Activated naive CD4-positive, alpha-beta T cell treated with anti-CD3 and anti-CD28 coated beads for 36 hours (primary cell): ENCODE results near the gene HUWE1. TPM values are rescaled to one million over a fixed set of nuclear protein-coding genes. Genes with fewer than 3 reads are reported as not detected.
A peak's percentile ranks its signal among the peaks of the same experiment; 100 is the strongest.

ENCODE experiments used
- CTCF ChIA-PET: fragments of 350-600 bp; sonication (Branson Sonifier 250); formaldehyde crosslinking; loops from one replicate; lab custom pipeline; 2021; ENCODE audit warnings: antibody characterized with exemption; lab: Charles Lee
- DNase-seq: peaks from one replicate; pipeline ENCODE4 v3.0.0-alpha.2; 2020
- H3K27ac Mint-ChIP-seq: one replicate; pipeline ENCODE4 v1.8.0; 2021; ENCODE audit warnings: mild to moderate bottlenecking, mixed read lengths
- H3K27me3 Mint-ChIP-seq: one replicate; pipeline ENCODE4 v1.8.0; 2021; ENCODE audit warnings: low read depth, mixed read lengths
- H3K36me3 Mint-ChIP-seq: one replicate; pipeline ENCODE4 v1.8.0; 2021; ENCODE audit warnings: low read depth, mixed read lengths
- H3K4me1 Mint-ChIP-seq: one replicate; pipeline ENCODE4 v1.8.0; 2021; ENCODE audit warnings: low read depth, mixed read lengths
- H3K4me3 Mint-ChIP-seq: one replicate; pipeline ENCODE4 v1.8.0; 2021; ENCODE audit warnings: mild to moderate bottlenecking, moderate library complexity, mixed read lengths
- H3K9me3 Mint-ChIP-seq: one replicate; pipeline ENCODE4 v1.8.0; 2021; ENCODE audit warnings: mixed read lengths
- intact Hi-C: fragments of 100-400 bp; cut with micrococcal nuclease; formaldehyde crosslinking; loops from one replicate; pipeline ENCODE4 v1.15.1; 2023
- microRNA-seq: library from miRNA; unstranded; fragments of <30 nt; microRNA quantifications from one replicate; pipeline ENCODE4 v1.2.0, GENCODE V29; 2022; ENCODE audit warnings: borderline microRNAs expressed, borderline replicate concordance
- total RNA-seq, 2 experiments: library from RNA; stranded (reverse); gene quantifications; one replicate each; pipeline ENCODE4 v1.2.3, GENCODE V29; 2021

The HUWE1 gene
- total RNA-seq, 2 experiments from 2014 or later = 596 to 603 TPM

- DNase-seq = no peak
- Mint-ChIP-seq H3K9me3 (no peaks in the 10 kb centered on the region), H3K4me1 (no peaks in the 10 kb centered on the region), H3K4me3 (no peak overlapping the region), H3K36me3 (no peaks in the 10 kb centered on the region), H3K27ac (no peak overlapping the region), H3K27me3 (no peaks in the 10 kb centered on the region)
- intact Hi-C loops = loop anchor here (5.0 kb wide), 1 partner anchor 41 kb away; no protein-coding TSS in a partner anchor
- CTCF ChIA-PET = interaction anchor here (1.4 to 4.2 kb wide), 4 partner anchors 37 to 199 kb away, joined by 4 to 34 read pairs (median 18); no protein-coding TSS in a partner anchor
Measured at GRCh38 chrX:53483416-53483815, 203.1 kb downstream of the HUWE1 start.

Small RNA genes lying within 50 kb of the gene (microRNA-seq; reads per million reads assigned to microRNA genes)
- gene MIR98 (21,042 reads per million, percentile 97 among the genes with 10 or more reads in this experiment), gene MIRLET7F2 (1,677 reads per million, percentile 88 among the genes with 10 or more reads in this experiment)
